ENCODE data around the gene NOC3L. TPM values are rescaled to one million over a fixed set of nuclear protein-coding genes. Genes with fewer than 3 reads are reported as not detected.

Gene NOC3L
- total RNA-seq, 1 experiment from 2014 or later, result 21.8 TPM

- Mint-ChIP-seq H3K4me3 (ENCODE audit: low read depth, unreplicated experiment) (no peak overlapping the region), H3K27ac (ENCODE audit: unreplicated experiment) (no peak overlapping the region), H3K36me3 (ENCODE audit: insufficient read depth, unreplicated experiment) (no peaks in the 10 kb centered on the region), H3K27me3 (ENCODE audit: unreplicated experiment) (no peaks in the 10 kb centered on the region), H3K9me3 (ENCODE audit: low read depth, unreplicated experiment) (no peaks in the 10 kb centered on the region), H3K4me1 (ENCODE audit: low read depth, unreplicated experiment) (peaks cover 37% of the 10 kb centered on the region)
- no peak for DNase-seq
- no peak for TF ChIP-seq CTCF (IDR thresholded peaks at IDR 0.05; ENCODE audit: unreplicated experiment)
- CTCF ChIA-PET, result interaction anchor here (0.7 kb wide), 2 partner anchors 21 to 1137 kb away, joined by 3 to 5 read pairs; no protein-coding TSS in a partner anchor
- intact Hi-C loops (cut with micrococcal nuclease; ENCODE audit: unreplicated experiment), result no loop called here
- no TSS peak for BruUV-seq (replicated peaks)
These were observed 20.8 kb upstream of the NOC3L start for GRCh38 chr10:94383530-94383929.

- H3K4me3 Mint-ChIP-seq (ENCODE audit: low read depth, unreplicated experiment), result no peak overlapping the region
- H3K27me3 Mint-ChIP-seq (ENCODE audit: unreplicated experiment), result no peaks in the 10 kb centered on the region
- intact Hi-C loops (cut with micrococcal nuclease; ENCODE audit: unreplicated experiment), result no loop called here
- CTCF ChIA-PET, result no interaction called here
- peaks cover 47% of the 10 kb centered on the region for H3K4me1 Mint-ChIP-seq (ENCODE audit: low read depth, unreplicated experiment)
- BruUV-seq (replicated peaks), result no TSS peak
- TF ChIP-seq CTCF (IDR thresholded peaks at IDR 0.05; ENCODE audit: unreplicated experiment), result no peak
- H3K36me3 Mint-ChIP-seq (ENCODE audit: insufficient read depth, unreplicated experiment), result no peaks in the 10 kb centered on the region
- no peaks in the 10 kb centered on the region for H3K9me3 Mint-ChIP-seq (ENCODE audit: low read depth, unreplicated experiment)
- DNase-seq, result no peak
- H3K27ac Mint-ChIP-seq (ENCODE audit: unreplicated experiment), result no peak overlapping the region
These were observed 14.1 kb upstream of the NOC3L start for GRCh38 chr10:94376865-94377264.

- no peaks in the 10 kb centered on the region for H3K9me3 Mint-ChIP-seq (ENCODE audit: low read depth, unreplicated experiment)
- BruUV-seq (replicated peaks), result no TSS peak
- H3K27ac Mint-ChIP-seq (ENCODE audit: unreplicated experiment), result no peak overlapping the region
- peaks cover 35% of the 10 kb centered on the region for H3K4me1 Mint-ChIP-seq (ENCODE audit: low read depth, unreplicated experiment)
- H3K27me3 Mint-ChIP-seq (ENCODE audit: unreplicated experiment), result no peaks in the 10 kb centered on the region
- no peaks in the 10 kb centered on the region for H3K36me3 Mint-ChIP-seq (ENCODE audit: insufficient read depth, unreplicated experiment)
- no peak for TF ChIP-seq CTCF (IDR thresholded peaks at IDR 0.05; ENCODE audit: unreplicated experiment)
- DNase-seq, result no peak
- intact Hi-C loops (cut with micrococcal nuclease; ENCODE audit: unreplicated experiment), result no loop called here
- H3K4me3 Mint-ChIP-seq (ENCODE audit: low read depth, unreplicated experiment), result no peak overlapping the region
- CTCF ChIA-PET, result no interaction called here
These were observed 12.6 kb upstream of the NOC3L start for GRCh38 chr10:94375374-94375773.

- H3K4me1 Mint-ChIP-seq (ENCODE audit: low read depth, unreplicated experiment), result peaks cover 9% of the 10 kb centered on the region
- no peak for TF ChIP-seq CTCF (IDR thresholded peaks at IDR 0.05; ENCODE audit: unreplicated experiment)
- no peaks in the 10 kb centered on the region for H3K27me3 Mint-ChIP-seq (ENCODE audit: unreplicated experiment)
- DNase-seq, result no peak
- H3K4me3 Mint-ChIP-seq (ENCODE audit: low read depth, unreplicated experiment), result no peak overlapping the region
- CTCF ChIA-PET, result interaction anchor here (0.6 kb wide), 1 partner anchor 20 kb away, joined by 3 read pairs; no protein-coding TSS in a partner anchor
- no peaks in the 10 kb centered on the region for H3K9me3 Mint-ChIP-seq (ENCODE audit: low read depth, unreplicated experiment)
- no peak overlapping the region for H3K27ac Mint-ChIP-seq (ENCODE audit: unreplicated experiment)
- BruUV-seq (replicated peaks), result no TSS peak
- H3K36me3 Mint-ChIP-seq (ENCODE audit: insufficient read depth, unreplicated experiment), result no peaks in the 10 kb centered on the region
- intact Hi-C loops (cut with micrococcal nuclease; ENCODE audit: unreplicated experiment), result no loop called here
These were observed 7.8 kb upstream of the NOC3L start for GRCh38 chr10:94370501-94370900.
